HG03575 (cell line): ENCODE results near the gene OTUB2.

ENCODE experiments used
- ATAC-seq: cut with Tn5 transposase; IDR thresholded peaks from one replicate; pipeline ENCODE4 v1.9.1; 2021; ENCODE audit not compliant: unreplicated experiment, insufficient number of reproducible peaks, low FRiP score; ENCODE audit errors: extremely low read depth

OTUB2 gene

GRCh38 chr14:94026173-94026888, at the start of gene OTUB2:
OTUB2 (plus strand) TSS chr14:94026340; CDS start chr14:94026538, 198 bp downstream.
- peak; percentile 82 for ATAC-seq

- no peak for ATAC-seq
These were observed 49.6 kb upstream of the OTUB2 start, which contains the start of gene ASB2 for GRCh38 chr14:93976477-93977057. ASB2 (minus strand) TSS chr14:93976570; CDS start chr14:93964539, 12,031 bp downstream.

- ATAC-seq: no peak
These were observed 49.0 kb upstream of the OTUB2 start for GRCh38 chr14:93977171-93977570.

DNA sequence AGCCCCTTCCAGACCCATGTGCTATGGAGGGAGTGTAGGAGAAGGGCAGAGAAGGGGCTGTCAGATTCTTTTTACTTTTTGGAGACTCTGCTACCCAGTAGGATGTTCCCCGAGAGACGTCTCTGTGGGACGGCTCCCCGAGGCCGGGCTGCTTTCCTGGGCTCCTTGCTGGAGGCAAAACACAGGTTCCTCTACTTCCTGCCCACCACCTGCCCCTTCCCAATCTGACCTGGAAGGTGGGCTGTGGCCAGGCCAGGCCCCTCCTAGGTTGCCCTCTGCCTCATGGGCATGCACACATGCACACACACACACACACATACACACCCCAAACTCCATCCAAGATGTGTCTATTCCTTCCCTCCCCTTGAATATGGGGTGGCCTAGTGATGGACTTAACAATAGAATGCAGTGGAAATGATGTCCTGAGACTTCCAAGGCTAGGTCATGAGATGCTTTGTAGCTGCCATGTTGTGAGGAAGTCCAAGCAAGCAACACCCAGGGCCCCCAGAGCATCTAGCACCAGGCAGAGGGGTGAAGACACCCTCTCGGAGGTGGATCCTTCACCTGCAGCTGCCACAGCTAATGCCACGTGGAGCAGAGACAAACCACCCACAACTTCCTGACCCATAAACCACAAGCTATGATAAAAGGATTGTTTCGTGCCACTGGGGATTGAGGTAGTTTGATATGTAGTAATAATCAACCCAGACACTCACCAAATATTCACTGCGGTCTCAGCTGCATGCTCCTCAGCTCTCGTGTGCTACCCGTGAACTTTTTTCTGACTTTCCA, 48.2 kb upstream of the OTUB2 start:
- ATAC-seq: peak; percentile 30

DNA sequence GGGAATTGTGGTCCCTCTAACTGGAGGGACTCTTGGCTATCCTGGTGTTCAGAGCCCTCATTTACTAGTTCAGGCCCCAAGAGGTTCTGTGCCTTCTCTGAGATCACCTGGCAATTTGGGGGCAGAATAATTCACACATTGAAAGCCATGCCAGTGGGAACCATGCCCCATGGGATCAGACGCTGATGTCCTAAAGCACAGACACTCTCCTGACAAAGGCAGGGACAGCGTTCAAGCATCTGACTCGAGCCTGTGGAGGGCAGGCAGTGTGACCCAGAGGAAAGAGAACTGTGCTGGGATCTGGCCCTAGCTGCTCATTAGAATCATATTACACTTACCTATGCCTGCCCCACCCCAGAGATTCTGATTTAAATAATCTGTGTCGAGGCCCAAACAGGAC, 47.4 kb upstream of the OTUB2 start:
- no peak for ATAC-seq

DNA sequence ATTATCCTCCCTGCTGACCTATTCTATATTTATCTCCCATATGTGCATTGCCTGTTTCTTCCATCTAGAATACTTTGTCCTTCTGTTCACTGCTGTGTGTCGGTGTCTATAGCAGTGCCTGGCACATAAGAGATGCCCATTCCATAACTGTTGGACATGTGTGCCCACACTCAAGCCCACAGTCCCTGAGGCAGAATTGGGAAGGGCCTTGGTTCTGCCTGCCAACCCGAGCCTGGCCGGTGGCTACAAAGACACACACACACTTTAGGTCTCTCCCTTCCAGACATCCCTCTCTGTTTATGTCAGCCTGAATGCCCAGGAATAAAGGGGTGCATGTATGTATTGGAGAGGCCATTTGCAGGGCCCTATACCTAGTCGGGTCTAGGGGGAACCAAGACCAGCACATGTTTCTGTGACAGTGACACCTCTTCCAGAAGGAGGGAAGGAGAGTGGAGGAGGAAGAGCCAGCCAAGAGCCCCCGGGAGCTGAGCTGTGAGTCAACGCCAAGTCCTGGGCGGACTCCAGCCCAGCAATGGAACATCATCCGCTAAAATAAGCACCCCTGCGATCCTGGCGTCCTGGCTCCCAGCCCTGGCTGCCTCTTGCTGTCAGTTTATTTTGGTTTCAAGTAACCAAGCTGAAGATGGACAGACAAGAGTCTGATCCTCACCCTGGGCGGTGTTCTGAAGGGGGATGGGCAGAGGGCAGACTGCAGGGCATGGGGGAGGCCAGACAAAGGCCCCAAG, 45.5 kb upstream of the OTUB2 start:
- no peak for ATAC-seq

DNA sequence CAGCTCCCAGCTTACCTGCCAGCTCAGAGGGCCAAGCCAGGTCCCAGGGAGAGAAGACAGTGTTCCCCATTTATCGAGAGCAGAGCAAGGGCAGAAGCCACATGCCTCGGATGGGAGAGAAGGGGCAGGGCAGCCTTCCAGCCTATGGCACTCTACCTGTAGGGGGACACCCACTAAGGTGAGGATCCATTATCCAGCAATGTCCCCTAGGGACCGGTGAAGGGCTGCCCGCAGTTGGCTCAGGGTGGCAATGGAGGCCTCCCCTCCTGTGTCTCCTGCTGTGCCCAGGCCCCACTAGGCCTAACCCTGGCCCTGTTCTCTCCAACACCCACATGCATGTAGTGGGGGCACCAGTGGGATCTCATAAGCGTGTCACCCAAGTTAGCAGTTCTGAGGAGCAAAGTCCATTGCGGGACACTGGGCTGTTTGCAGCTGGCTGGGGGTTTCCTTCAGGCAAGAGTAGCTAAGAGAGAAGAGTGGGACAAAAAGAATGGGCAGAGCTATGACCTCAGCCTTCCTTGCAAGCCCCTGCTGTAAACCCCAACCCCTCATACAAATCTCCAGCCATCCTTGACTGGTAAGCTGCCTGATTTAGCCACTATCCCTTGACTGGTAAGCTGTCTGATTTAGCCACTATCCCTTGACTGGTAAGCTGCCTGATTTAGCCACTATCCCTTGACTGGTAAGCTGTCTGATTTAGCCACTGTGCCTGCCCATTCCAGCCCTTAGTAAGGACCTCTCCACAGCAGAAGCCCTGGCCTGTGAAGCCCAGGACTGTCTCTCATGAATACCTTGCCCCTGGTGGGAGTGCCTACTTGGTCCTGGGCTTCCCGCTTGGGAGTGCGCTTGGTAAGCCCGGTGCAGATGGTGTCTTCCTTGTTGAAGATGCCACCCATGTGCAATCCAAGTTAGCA, 44.6 kb upstream of the OTUB2 start:
- ATAC-seq: no peak

GRCh38 chr14:93982230-93983007, 43.7 kb upstream of the OTUB2 start:
- ATAC-seq: no peak

DNA sequence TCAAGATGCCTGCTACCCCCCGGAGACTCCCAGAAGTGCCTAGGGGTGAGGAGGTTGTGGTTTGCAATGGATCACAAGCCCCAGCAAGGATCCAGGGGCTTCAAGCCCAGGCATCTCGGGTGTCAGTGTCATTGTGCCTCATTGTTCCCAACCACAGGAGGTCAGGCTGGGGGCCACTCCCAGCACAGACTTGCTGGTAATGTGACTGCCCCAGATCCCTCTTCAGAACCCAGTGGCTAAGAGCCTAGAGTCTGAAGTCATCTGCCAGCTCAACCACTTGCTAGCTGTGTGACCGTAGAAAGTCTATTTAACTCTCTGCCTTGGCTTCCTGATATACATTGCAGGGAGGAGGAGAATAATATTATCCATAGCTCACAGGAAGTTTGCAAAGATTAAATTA, 42.1 kb upstream of the OTUB2 start:
- ATAC-seq: no peak

DNA sequence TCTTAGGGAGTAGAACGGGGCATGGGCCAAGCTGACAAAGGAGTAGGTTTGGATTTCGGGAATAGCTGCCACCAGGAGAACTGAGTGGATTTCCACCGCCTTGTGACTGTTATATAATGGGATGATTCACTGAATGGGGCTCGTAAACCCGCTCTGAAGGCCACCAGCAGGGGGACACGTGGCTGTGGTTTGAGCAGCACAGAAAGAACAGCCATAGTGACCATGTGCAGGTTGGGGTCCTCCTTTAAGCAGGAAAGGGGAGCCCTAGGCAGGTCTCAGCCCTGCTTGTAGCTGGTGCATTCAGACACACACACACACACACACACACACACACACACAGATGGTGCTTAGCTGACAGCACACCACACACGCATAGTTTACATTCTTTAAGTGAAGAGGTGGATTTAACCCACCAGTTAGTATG, 41.1 kb upstream of the OTUB2 start:
- ATAC-seq: no peak

- no peak for ATAC-seq
These were observed 39.2 kb upstream of the OTUB2 start for GRCh38 chr14:93986955-93987354.

DNA sequence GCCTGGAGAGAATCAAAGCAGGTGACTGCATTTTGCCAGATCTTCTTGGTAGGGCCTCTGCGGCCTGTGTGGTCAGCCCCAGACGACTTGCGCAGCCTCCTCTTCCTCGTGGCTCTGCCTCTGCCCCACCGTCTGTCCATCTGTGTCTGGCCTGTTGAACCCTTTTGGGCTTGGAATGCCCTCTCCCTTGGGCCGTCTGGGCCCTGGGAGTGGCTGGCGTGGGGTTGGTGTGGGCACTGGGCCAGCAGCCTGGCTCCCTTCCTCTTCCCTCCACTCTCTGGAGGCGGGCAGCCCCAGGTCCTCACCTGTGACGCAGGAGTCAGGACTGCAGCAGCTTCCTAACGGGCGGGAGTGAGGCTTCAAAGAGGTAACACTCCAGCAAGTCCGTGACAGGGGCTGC, 38.8 kb upstream of the OTUB2 start:
- no peak for ATAC-seq

GRCh38 chr14:93987815-93988476, 38.2 kb upstream of the OTUB2 start:
- ATAC-seq: no peak

DNA sequence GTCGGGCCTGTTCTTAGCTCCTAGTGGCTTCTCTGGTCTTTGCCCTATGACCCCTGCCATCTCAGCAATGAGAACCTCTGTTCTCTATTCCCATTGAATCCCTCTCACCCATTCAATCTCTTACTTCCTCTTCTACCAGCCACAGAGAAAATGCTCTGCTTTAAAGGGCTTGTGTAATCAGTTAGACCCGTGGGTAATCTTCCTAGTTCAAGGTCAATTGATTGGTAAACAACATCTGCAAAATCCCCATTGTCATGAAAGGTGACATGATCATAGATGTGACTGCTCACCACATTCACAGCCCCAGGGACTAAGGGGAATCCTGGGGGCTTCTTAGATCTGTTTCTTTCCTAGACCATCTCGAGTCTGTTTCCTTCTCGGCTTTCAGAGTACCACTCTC, 36.2 kb upstream of the OTUB2 start:
- peak; percentile 44 for ATAC-seq

DNA sequence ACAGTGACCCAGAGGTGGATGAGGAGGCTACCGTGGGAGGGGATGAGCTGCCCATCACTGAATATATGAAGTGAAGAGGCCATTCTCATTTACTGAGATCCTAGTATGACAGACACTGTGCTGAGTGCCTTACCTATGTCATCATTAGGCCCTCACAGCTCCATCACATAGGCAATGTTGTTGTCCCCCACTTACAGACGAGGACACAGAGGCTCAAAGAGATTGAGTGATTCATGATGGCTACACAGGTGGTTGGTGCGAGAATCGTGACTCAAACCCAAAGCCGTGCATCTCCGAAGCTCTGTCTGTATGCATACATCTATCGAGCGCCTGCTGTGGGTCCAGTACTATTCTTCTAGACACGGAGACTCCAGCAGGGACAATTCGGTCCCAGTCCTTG, 34.9 kb upstream of the OTUB2 start:
- no peak for ATAC-seq

DNA sequence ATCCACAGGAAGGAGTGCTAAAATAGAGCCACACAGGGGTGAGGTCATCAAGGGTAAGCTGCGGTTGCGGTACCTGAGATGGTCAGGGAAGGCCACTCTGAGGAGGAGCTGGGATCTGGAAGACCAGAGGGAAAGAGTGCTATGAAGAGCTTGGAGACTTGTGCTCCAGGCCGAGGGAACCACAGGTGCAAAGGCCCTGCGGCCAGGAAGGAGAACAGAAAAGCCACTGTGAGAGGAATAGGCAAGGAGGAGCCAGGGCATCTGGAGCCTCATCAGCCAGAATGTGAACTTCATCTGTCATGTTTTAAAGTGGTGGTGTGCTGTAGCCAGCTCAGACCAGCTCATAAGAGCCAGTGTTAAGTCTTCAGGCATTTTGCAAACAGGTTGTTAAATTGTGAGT, 34.5 kb upstream of the OTUB2 start:
- ATAC-seq: no peak

DNA sequence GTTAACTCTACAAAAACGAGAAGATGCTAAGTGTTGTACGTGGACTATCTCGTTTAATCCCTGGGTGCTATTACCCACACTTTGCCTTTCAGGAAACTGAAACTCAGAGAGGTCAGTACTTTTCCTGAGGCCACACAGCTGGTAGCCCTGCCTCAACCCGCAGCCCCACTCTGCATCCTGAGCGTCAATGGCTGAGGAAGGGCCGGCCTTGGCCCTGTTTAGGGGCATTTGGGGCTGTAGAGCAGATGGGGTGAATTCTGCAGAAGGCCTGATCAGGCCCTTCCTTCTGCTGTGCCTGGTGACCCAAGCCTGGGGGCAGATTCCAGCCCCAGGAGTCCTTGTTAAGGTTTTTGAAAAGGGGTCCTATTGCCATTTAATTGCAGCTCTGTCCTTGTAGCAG, 32.8 kb upstream of the OTUB2 start:
- no peak for ATAC-seq
